WTC11 (cell line): Measurements from ENCODE around the gene NOL9. TPM values are rescaled to one million over a fixed set of nuclear protein-coding genes. Genes with fewer than 3 reads are reported as not detected.

Experiments
- ATAC-seq: fragments of 200-7000 bp; cut with Tn5 transposase; 2 replicates; pipeline ENCODE4 v1.10.0; 2021; ENCODE audit warnings: mild to moderate bottlenecking, moderate library complexity
- CTCF ChIA-PET: fragments of 300-600 bp; sonication (Branson Sonifier 250); formaldehyde crosslinking; loops from one replicate; lab custom pipeline; 2021; ENCODE audit warnings: antibody characterized with exemption; lab: Charles Lee
- POLR2A ChIA-PET: fragments of 350-600 bp; sonication (Branson Sonifier 250); formaldehyde crosslinking; loops from one replicate; lab custom pipeline; 2021; ENCODE audit warnings: antibody characterized with exemption; lab: Charles Lee
- DNase-seq: peaks from one replicate; pipeline ENCODE4 v3.0.0; 2021; ENCODE audit warnings: low spot score
- H3K27ac Mint-ChIP-seq: 2 replicates; pipeline ENCODE4 v1.8.0; 2021; ENCODE audit warnings: mixed read lengths
- H3K27me3 Mint-ChIP-seq: 2 replicates; pipeline ENCODE4 v1.8.0; 2021; ENCODE audit warnings: low read depth, mild to moderate bottlenecking, moderate library complexity, mixed read lengths
- H3K36me3 Mint-ChIP-seq: 2 replicates; pipeline ENCODE4 v1.8.0; 2021; ENCODE audit warnings: mixed read lengths
- H3K4me1 Mint-ChIP-seq: 2 replicates; pipeline ENCODE4 v1.8.0; 2022; ENCODE audit warnings: mixed read lengths
- H3K4me3 Mint-ChIP-seq: 2 replicates; pipeline ENCODE4 v1.8.0; 2021; ENCODE audit warnings: mild to moderate bottlenecking, moderate library complexity, mixed read lengths
- H3K9me3 Mint-ChIP-seq: 2 replicates; pipeline ENCODE4 v1.8.0; 2021; ENCODE audit warnings: mixed read lengths
- ATF1 ChIP-seq: sonication (generic); formaldehyde crosslinking; IDR thresholded peaks from 2 replicates; pipeline ENCODE4 v1.8.1; 2023; ENCODE audit warnings: mild to moderate bottlenecking, moderate library complexity, missing genetic modification reagents
- CBFB ChIP-seq: sonication (generic); formaldehyde crosslinking; IDR thresholded peaks from 2 replicates; pipeline ENCODE4 v1.8.1; 2022; ENCODE audit warnings: mild to moderate bottlenecking, low read depth, missing genetic modification reagents
- CREM ChIP-seq: sonication (generic); formaldehyde crosslinking; IDR thresholded peaks from 2 replicates; pipeline ENCODE4 v1.8.1; 2022; ENCODE audit warnings: mild to moderate bottlenecking, missing genetic modification reagents, moderate library complexity
- ELF4 ChIP-seq: sonication (generic); formaldehyde crosslinking; IDR thresholded peaks from 2 replicates; pipeline ENCODE4 v1.8.1; 2022; ENCODE audit warnings: low read depth, mild to moderate bottlenecking, moderate library complexity, missing genetic modification reagents
- GTF2I ChIP-seq: fragments of 250-450 bp; sonication (Bioruptor Pico); conservative IDR thresholded peaks from 2 replicates; pipeline ENCODE4 v1.4.0; 2021; ENCODE audit warnings: mild to moderate bottlenecking
- JAZF1 ChIP-seq: fragments of 250-450 bp; sonication (Bioruptor Pico); IDR thresholded peaks from 2 replicates; pipeline ENCODE4 v1.9.0; 2021; ENCODE audit warnings: moderate library complexity, mild to moderate bottlenecking, inconsistent platforms
- JUN ChIP-seq: sonication (generic); formaldehyde crosslinking; IDR thresholded peaks from 2 replicates; pipeline ENCODE4 v1.8.0; 2023; ENCODE audit warnings: mild to moderate bottlenecking, missing genetic modification reagents
- NFYB ChIP-seq: sonication (generic); formaldehyde crosslinking; conservative IDR thresholded peaks from 2 replicates; pipeline ENCODE4 v1.8.0; 2022; ENCODE audit warnings: low read depth, missing genetic modification reagents
- SMAD4 ChIP-seq: sonication (generic); formaldehyde crosslinking; IDR thresholded peaks from 2 replicates; pipeline ENCODE4 v1.8.0; 2022; ENCODE audit warnings: mild to moderate bottlenecking, missing genetic modification reagents
- ZNF232 ChIP-seq: sonication (generic); formaldehyde crosslinking; IDR thresholded peaks from 2 replicates; pipeline ENCODE4 v1.8.0; 2022; ENCODE audit warnings: mild to moderate bottlenecking, missing genetic modification reagents
- ZNF317 ChIP-seq: sonication (generic); formaldehyde crosslinking; IDR thresholded peaks from 2 replicates; pipeline ENCODE4 v1.8.1; 2023; ENCODE audit warnings: low read depth, mild to moderate bottlenecking, moderate library complexity, missing genetic modification reagents, borderline replicate concordance
- ZNF396 ChIP-seq: fragments of 250-450 bp; sonication (Bioruptor Pico); IDR thresholded peaks from 2 replicates; pipeline ENCODE4 v1.8.0; 2021; ENCODE audit warnings: mild to moderate bottlenecking, moderate library complexity, borderline replicate concordance
- total RNA-seq: library from RNA; stranded (reverse); gene quantifications from 3 replicates; pipeline ENCODE4 v1.2.3, GENCODE V29; 2021
- TF ChIP-seq, protein P1 (sequence below): sonication (generic); formaldehyde crosslinking; IDR thresholded peaks from 2 replicates; pipeline ENCODE4 v1.8.0; 2022; ENCODE audit warnings: mild to moderate bottlenecking, missing genetic modification reagents
- TF ChIP-seq, protein P2 (sequence below): sonication (generic); formaldehyde crosslinking; IDR thresholded peaks from 2 replicates; pipeline ENCODE4 v1.8.1; 2023; ENCODE audit warnings: mild to moderate bottlenecking, moderate library complexity, missing genetic modification reagents
- TF ChIP-seq, protein P3 (sequence below): sonication (generic); formaldehyde crosslinking; IDR thresholded peaks from 2 replicates; pipeline ENCODE4 v1.8.0; 2023; ENCODE audit warnings: missing genetic modification reagents
- TF ChIP-seq, protein P4 (sequence below): fragments of 250-450 bp; sonication (Bioruptor Pico); IDR thresholded peaks from 2 replicates; pipeline ENCODE4 v1.9.0; 2021; ENCODE audit warnings: mild to moderate bottlenecking, borderline replicate concordance
- TF ChIP-seq, protein P5 (sequence below): sonication (generic); formaldehyde crosslinking; IDR thresholded peaks from 2 replicates; pipeline ENCODE4 v1.8.1; 2022; ENCODE audit warnings: missing genetic modification reagents, borderline replicate concordance
- TF ChIP-seq, protein P6 (sequence below): fragments of 200-600 bp; IDR thresholded peaks from 2 replicates; pipeline ENCODE4 v1.8.0; 2022; ENCODE audit warnings: antibody characterized with exemption

NOL9 gene
- total RNA-seq, 1 experiment from 2014 or later, result 37.4 TPM

DNA sequence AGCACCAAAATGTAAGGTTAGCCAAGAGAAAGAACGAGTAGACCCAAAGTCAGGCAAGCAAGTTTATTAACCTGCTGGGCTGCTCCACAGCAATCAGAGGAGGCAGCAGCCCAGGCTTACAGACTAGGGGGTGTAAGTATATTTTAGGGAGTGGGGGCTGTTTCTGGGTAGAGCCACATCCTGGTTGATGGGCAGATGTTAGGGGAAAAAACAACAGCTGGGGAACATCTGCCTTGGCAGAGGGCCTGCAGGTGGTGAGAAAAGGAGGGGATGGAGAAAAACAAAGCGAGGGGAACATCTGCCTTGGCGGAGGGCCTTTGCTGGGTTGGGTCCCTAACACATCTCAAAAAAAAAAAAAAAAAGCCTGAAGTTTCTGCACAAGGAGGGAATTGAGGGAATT is 15.8 kb upstream of the NOL9 start (continued):
- TF ChIP-seq, protein P1, sequence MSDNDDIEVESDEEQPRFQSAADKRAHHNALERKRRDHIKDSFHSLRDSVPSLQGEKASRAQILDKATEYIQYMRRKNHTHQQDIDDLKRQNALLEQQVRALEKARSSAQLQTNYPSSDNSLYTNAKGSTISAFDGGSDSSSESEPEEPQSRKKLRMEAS, result no peak
- TF ChIP-seq, protein P2, sequence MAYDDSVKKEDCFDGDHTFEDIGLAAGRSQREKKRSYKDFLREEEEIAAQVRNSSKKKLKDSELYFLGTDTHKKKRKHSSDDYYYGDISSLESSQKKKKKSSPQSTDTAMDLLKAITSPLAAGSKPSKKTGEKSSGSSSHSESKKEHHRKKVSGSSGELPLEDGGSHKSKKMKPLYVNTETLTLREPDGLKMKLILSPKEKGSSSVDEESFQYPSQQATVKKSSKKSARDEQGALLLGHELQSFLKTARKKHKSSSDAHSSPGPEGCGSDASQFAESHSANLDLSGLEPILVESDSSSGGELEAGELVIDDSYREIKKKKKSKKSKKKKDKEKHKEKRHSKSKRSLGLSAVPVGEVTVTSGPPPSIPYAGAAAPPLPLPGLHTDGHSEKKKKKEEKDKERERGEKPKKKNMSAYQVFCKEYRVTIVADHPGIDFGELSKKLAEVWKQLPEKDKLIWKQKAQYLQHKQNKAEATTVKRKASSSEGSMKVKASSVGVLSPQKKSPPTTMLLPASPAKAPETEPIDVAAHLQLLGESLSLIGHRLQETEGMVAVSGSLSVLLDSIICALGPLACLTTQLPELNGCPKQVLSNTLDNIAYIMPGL (CRISPR knock-in tag), result no peak
- no peak for TF ChIP-seq JUN (CRISPR knock-in tag)

DNA sequence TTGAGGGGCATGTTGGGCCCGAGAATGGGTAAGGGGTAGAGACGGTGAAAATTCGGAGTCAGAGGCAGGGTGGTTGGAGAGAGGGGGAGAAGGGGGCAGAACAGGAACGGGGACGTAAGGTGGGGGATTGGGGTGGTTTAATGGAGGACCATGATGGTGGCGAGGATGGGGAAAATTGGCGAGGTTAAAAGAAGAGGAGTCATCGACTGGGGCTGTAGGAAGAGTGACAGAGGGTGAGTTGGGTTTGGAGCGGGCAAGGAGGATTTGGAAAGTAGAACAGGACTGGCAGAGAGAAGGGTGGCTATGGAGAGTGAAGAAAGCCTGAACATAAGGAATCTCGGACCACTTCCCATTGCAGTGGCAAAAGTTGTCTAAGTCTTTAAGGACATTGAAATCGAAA is 14.7 kb upstream of the NOL9 start:
- no peak for DNase-seq
- no peak for TF ChIP-seq SMAD4 (CRISPR knock-in tag)
- no peak for TF ChIP-seq ZNF396
- no peak for TF ChIP-seq NFYB (CRISPR knock-in tag)
- TF ChIP-seq, protein P3, sequence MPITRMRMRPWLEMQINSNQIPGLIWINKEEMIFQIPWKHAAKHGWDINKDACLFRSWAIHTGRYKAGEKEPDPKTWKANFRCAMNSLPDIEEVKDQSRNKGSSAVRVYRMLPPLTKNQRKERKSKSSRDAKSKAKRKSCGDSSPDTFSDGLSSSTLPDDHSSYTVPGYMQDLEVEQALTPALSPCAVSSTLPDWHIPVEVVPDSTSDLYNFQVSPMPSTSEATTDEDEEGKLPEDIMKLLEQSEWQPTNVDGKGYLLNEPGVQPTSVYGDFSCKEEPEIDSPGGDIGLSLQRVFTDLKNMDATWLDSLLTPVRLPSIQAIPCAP (CRISPR knock-in tag), result no peak
- no peak for TF ChIP-seq GTF2I
- TF ChIP-seq CREM (CRISPR knock-in tag), result no peak
- TF ChIP-seq, protein P2 (CRISPR knock-in tag), result no peak
- TF ChIP-seq, protein P4, sequence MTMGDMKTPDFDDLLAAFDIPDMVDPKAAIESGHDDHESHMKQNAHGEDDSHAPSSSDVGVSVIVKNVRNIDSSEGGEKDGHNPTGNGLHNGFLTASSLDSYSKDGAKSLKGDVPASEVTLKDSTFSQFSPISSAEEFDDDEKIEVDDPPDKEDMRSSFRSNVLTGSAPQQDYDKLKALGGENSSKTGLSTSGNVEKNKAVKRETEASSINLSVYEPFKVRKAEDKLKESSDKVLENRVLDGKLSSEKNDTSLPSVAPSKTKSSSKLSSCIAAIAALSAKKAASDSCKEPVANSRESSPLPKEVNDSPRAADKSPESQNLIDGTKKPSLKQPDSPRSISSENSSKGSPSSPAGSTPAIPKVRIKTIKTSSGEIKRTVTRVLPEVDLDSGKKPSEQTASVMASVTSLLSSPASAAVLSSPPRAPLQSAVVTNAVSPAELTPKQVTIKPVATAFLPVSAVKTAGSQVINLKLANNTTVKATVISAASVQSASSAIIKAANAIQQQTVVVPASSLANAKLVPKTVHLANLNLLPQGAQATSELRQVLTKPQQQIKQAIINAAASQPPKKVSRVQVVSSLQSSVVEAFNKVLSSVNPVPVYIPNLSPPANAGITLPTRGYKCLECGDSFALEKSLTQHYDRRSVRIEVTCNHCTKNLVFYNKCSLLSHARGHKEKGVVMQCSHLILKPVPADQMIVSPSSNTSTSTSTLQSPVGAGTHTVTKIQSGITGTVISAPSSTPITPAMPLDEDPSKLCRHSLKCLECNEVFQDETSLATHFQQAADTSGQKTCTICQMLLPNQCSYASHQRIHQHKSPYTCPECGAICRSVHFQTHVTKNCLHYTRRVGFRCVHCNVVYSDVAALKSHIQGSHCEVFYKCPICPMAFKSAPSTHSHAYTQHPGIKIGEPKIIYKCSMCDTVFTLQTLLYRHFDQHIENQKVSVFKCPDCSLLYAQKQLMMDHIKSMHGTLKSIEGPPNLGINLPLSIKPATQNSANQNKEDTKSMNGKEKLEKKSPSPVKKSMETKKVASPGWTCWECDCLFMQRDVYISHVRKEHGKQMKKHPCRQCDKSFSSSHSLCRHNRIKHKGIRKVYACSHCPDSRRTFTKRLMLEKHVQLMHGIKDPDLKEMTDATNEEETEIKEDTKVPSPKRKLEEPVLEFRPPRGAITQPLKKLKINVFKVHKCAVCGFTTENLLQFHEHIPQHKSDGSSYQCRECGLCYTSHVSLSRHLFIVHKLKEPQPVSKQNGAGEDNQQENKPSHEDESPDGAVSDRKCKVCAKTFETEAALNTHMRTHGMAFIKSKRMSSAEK (CRISPR knock-in tag), result no peak
- TF ChIP-seq, protein P5, sequence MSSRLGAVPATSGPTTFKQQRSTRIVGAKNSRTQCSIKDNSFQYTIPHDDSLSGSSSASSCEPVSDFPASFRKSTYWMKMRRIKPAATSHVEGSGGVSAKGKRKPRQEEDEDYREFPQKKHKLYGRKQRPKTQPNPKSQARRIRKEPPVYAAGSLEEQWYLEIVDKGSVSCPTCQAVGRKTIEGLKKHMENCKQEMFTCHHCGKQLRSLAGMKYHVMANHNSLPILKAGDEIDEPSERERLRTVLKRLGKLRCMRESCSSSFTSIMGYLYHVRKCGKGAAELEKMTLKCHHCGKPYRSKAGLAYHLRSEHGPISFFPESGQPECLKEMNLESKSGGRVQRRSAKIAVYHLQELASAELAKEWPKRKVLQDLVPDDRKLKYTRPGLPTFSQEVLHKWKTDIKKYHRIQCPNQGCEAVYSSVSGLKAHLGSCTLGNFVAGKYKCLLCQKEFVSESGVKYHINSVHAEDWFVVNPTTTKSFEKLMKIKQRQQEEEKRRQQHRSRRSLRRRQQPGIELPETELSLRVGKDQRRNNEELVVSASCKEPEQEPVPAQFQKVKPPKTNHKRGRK (CRISPR knock-in tag), result no peak
- TF ChIP-seq JAZF1 (CRISPR knock-in tag), result no peak
- TF ChIP-seq ZNF232 (CRISPR knock-in tag), result no peak
- no peak for TF ChIP-seq ELF4 (CRISPR knock-in tag)
- no peak for TF ChIP-seq CBFB (CRISPR knock-in tag)
- no peak for TF ChIP-seq ATF1 (CRISPR knock-in tag)
- TF ChIP-seq, protein P6, sequence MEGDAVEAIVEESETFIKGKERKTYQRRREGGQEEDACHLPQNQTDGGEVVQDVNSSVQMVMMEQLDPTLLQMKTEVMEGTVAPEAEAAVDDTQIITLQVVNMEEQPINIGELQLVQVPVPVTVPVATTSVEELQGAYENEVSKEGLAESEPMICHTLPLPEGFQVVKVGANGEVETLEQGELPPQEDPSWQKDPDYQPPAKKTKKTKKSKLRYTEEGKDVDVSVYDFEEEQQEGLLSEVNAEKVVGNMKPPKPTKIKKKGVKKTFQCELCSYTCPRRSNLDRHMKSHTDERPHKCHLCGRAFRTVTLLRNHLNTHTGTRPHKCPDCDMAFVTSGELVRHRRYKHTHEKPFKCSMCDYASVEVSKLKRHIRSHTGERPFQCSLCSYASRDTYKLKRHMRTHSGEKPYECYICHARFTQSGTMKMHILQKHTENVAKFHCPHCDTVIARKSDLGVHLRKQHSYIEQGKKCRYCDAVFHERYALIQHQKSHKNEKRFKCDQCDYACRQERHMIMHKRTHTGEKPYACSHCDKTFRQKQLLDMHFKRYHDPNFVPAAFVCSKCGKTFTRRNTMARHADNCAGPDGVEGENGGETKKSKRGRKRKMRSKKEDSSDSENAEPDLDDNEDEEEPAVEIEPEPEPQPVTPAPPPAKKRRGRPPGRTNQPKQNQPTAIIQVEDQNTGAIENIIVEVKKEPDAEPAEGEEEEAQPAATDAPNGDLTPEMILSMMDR, result no peak
- no peak for TF ChIP-seq ZNF317
- TF ChIP-seq, all 79 proteins: peak for 0
- CTCF ChIA-PET, result no interaction called here
- H3K27me3 Mint-ChIP-seq, result peaks cover 31% of the 10 kb centered on the region
- H3K27ac Mint-ChIP-seq, result no peak overlapping the region
- no peaks in the 10 kb centered on the region for H3K4me1 Mint-ChIP-seq
- H3K4me3 Mint-ChIP-seq, result no peak overlapping the region
- peaks cover 6% of the 10 kb centered on the region for H3K9me3 Mint-ChIP-seq
- H3K36me3 Mint-ChIP-seq, result no peaks in the 10 kb centered on the region
- POLR2A ChIA-PET, result no interaction called here
- ATAC-seq, result no peak
